Ovary (tissue), 9 donors: ENCODE results near the gene USP46. TPM values are rescaled to one million over a fixed set of nuclear protein-coding genes. Genes with fewer than 3 reads are reported as not detected.

Source experiments
- DNase-seq, 5 donors: peaks; one replicate each; pipeline ENCODE4 v3.0.0-alpha.2; 2019 to 2020
- H3K27ac ChIP-seq, 2 donors: fragments of 200-600 bp; one replicate each; pipeline versions ENCODE4 v1.5.1 to v1.8.0; 2019 to 2022
- H3K27me3 ChIP-seq: fragments of 200-600 bp; one replicate; pipeline ENCODE4 v1.8.0; 2022
- H3K36me3 ChIP-seq: fragments of 200-600 bp; sonication (generic); one replicate; pipeline ENCODE4 v1.5.1; 2019
- H3K4me1 ChIP-seq: one replicate; pipeline ENCODE4 v1.8.1; 2013; ENCODE audit warnings: mild to moderate bottlenecking, moderate library complexity; ENCODE audit not compliant: insufficient read depth
- H3K4me3 ChIP-seq: fragments of 200-600 bp; sonication (generic); one replicate; pipeline ENCODE4 v1.5.1; 2017
- H3K9me3 ChIP-seq, 2 donors: fragments of 200-600 bp in 1 of 2; sonication (generic) in 1 of 2; one replicate each; pipeline versions ENCODE4 v1.5.1 to v1.8.1; 2013 to 2019; ENCODE audit warnings: mild to moderate bottlenecking in 1 of 2, moderate library complexity in 1 of 2
- CTCF ChIP-seq, 3 donors: fragments of 450-650 bp in 2 of 3; fragments of 200-600 bp in 1 of 3; IDR thresholded peaks; one replicate each; pipeline versions ENCODE4 v1.5.1 to v1.8.0; 2016 to 2022; ENCODE audit warnings: antibody characterized with exemption in 3 of 3, mild to moderate bottlenecking in 1 of 3
- EP300 ChIP-seq: sonication (generic); formaldehyde crosslinking; IDR thresholded peaks from one replicate; pipeline ENCODE4 v1.6.1; 2017; ENCODE audit warnings: antibody characterized with exemption
- POLR2A ChIP-seq: fragments of 450-650 bp; IDR thresholded peaks from one replicate; pipeline ENCODE4 v1.6.1; 2017; ENCODE audit warnings: antibody characterized with exemption, mild to moderate bottlenecking, moderate library complexity
- WGBS, 3 donors: extraction: QIAGEN DNeasy Blood & Tissue Kit in 1 of 3; methylation state at CpG; one replicate each; pipeline versions ENCODE4 v1.1.5 to v1.1.7; 2013 to 2017; 5-methylcytosine and 5-hydroxymethylcytosine counted together
- intact Hi-C, 4 donors: fragments of 100-400 bp; cut with DNase I; formaldehyde crosslinking; loops; one replicate each; pipeline versions ENCODE4 v1.11.0 to v1.15.1; 2022 to 2023
- polyA plus RNA-seq, 2 donors: library from polyadenylated mRNA; stranded (reverse); fragments of 200-250 nt in 1 of 2; fragments of 350-450 nt in 1 of 2; fragmentation: Illumina TruSeq in 1 of 2; extraction: RNeasy Lipid Tissue Mini Kit (QIAGEN cat#74804) in 1 of 2; gene quantifications; one replicate each; pipeline ENCODE4 v1.2.3, GENCODE V29; 2013 to 2014
- total RNA-seq, 7 donors: library from RNA; depleted of rRNA in 2 of 7; stranded (reverse); fragments of >200 nt in 2 of 7; fragmentation: NEBNext Ultra II Directional in 3 of 7; extraction: Animal tissue kit (Norgen Biotek cat#: 25700) in 3 of 7; gene quantifications; one replicate each; pipeline versions ENCODE4 v1.1.0 to v1.2.4, GENCODE V29; 2016 to 2023
- donor health status: DM: no; HTN: no; CAD: no; lungs with moderate emphysema.
- donor health status: DM: no; HTN: no; CAD: no.
- donor health status: Bipolar disorder and iron deficiency.
- donor health status: DM: yes; HTN: yes; CAD: no.
- donor health status: DM: no; HTN: no; CAD: no.
- donor health status: DM: yes; HTN: yes; CAD: no.

Gene USP46
- total and polyA plus RNA-seq, 9 donors = 7.6 to 51.6 (median 26.9) TPM

DNA sequence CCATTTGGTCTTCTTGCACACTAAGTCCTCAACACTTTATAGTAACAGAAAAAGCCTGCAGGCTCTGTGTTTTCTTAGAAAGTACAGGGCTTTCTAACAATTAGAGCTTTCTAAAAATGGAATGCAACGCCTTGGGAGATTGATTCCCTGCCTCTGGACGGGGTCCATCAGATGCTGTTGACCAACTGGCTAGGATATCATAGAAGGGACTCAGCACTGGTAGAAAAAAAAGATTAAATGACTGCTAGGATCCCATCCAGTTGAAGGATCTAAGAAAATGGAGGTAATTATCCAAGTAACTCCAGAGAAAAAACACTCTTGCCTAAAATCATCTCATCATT, 39.5 kb downstream of the USP46 start:
- H3K36me3 ChIP-seq = no peaks in the 10 kb centered on the region
- WGBS, 3 donors = 48 to 65% (median 58%) methylated on average over 2 of the region's 2 CpGs
- DNase-seq = no peak
- no peak overlapping the region for H3K27ac ChIP-seq
- no peak overlapping the region for H3K4me3 ChIP-seq
- intact Hi-C loops = no loop called here
- no peaks in the 10 kb centered on the region for H3K27me3 ChIP-seq
- TF ChIP-seq CTCF (IDR thresholded peaks at IDR 0.05) = no peak
- no peak for TF ChIP-seq POLR2A
- no peak for TF ChIP-seq EP300
- no peaks in the 10 kb centered on the region for H3K4me1 ChIP-seq
- no peaks in the 10 kb centered on the region for H3K9me3 ChIP-seq

DNA sequence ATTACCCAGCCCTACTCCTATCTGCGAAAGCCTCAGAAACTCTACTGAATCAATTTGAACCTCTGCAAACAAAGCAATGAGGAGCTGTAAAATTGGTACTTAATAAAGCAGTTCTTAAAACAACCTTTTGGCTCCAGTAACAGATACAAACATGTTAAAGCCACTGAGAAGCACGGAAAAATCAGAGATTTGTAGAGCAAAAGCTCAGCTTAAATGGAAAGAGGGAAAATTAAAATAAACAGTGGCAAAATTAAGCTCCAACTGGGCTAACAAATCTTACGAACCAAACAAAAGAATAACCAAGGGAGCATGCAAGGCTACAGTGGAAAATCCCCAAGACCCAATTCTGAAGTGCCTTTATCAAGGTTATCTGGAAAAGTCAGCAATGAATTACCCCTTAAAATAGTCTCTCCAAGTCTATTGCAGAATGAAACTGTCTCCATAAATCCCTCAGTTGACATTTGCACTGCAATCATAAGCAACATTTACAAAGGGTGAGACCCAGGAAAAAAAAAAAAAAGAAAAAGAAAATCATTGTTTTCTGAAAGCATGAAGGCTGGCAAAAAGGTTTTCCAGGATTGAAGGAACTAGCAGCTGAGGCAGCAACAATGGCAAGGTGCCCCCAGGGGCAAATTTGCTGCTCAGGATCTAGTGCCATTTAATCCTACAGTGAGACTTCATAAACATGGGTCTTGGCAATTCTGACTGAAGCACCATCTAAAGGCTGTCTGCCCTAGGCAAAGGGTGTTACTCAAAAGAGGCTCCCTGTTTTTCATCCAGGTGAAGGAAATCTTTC, 40.1 kb downstream of the USP46 start:
- TF ChIP-seq POLR2A (no peak), EP300 (no peak), CTCF (IDR thresholded peaks at IDR 0.05) (no peak)
- H3K27ac ChIP-seq = no peak overlapping the region
- no peaks in the 10 kb centered on the region for H3K36me3 ChIP-seq
- H3K27me3 ChIP-seq = no peaks in the 10 kb centered on the region
- DNase-seq = no peak
- H3K4me1 ChIP-seq = no peaks in the 10 kb centered on the region
- H3K4me3 ChIP-seq = no peak overlapping the region
- WGBS, 3 donors = 85 to 92% (median 89%) methylated on average over 3 of the region's 3 CpGs
- no peaks in the 10 kb centered on the region for H3K9me3 ChIP-seq
- intact Hi-C loops = no loop called here

- no peak overlapping the region for H3K27ac ChIP-seq
- intact Hi-C loops = no loop called here
- H3K36me3 ChIP-seq = no peaks in the 10 kb centered on the region
- WGBS, 3 donors = 35 to 44% (median 43%) methylated on average over 3 of the region's 3 CpGs
- TF ChIP-seq EP300 (no peak), POLR2A (no peak), CTCF (IDR thresholded peaks at IDR 0.05) (no peak)
- H3K4me3 ChIP-seq = no peak overlapping the region
- H3K27me3 ChIP-seq = no peaks in the 10 kb centered on the region
- no peaks in the 10 kb centered on the region for H3K4me1 ChIP-seq
- no peak for DNase-seq
- no peaks in the 10 kb centered on the region for H3K9me3 ChIP-seq
Observed at GRCh38 chr4:52617336-52618020, 41.6 kb downstream of the USP46 start.

- TF ChIP-seq EP300 (no peak), CTCF (IDR thresholded peaks at IDR 0.05) (no peak), POLR2A (no peak)
- no peaks in the 10 kb centered on the region for H3K36me3 ChIP-seq
- H3K27ac ChIP-seq = no peak overlapping the region
- H3K27me3 ChIP-seq = no peaks in the 10 kb centered on the region
- no peaks in the 10 kb centered on the region for H3K9me3 ChIP-seq
- no peak overlapping the region for H3K4me3 ChIP-seq
- WGBS, 3 donors = 92 to 94% (median 93%) methylated on average over 1 of the region's 1 CpG
- intact Hi-C loops = no loop called here
- DNase-seq = no peak
- no peaks in the 10 kb centered on the region for H3K4me1 ChIP-seq
Observed at GRCh38 chr4:52614241-52614640, 44.9 kb downstream of the USP46 start.
